ENCODE measurements around the gene GFPT1. TPM values are rescaled to one million over a fixed set of nuclear protein-coding genes. Genes with fewer than 3 reads are reported as not detected.

GFPT1 gene
- total RNA-seq, 3 donors from 2014 or later (not counting 1 experiment from before 2014, with no cell fraction given): 13.9 to 16.4 (median 15.0) TPM

GRCh38 chr2:69279931-69280681, 106.9 kb downstream of the GFPT1 start:
- H3K36me3 Mint-ChIP-seq: no peaks in the 10 kb centered on the region
- ATAC-seq (no peak), DNase-seq (no peak)
- Histone ChIP-seq H3K4me3 (ENCODE audit: low read length) (no peak overlapping the region), H3K4me1 (ENCODE audit: control insufficient read depth, insufficient read depth, low read length) (no peaks in the 10 kb centered on the region), H3K27me3 (ENCODE audit: control insufficient read depth, insufficient read depth, low read length) (peaks cover 3% of the 10 kb centered on the region), H3K27ac (ENCODE audit: low read length) (no peak overlapping the region), H3K36me3 (ENCODE audit: control insufficient read depth, insufficient read depth, low read length) (no peaks in the 10 kb centered on the region), H3K9me3 (ENCODE audit: control insufficient read depth, insufficient read depth, low read length) (no peaks in the 10 kb centered on the region)
- no peak overlapping the region for H3K27ac Mint-ChIP-seq
- H3K9me3 Mint-ChIP-seq: no peaks in the 10 kb centered on the region
- H3K4me3 Mint-ChIP-seq: no peak overlapping the region
- intact Hi-C loops (cut with micrococcal nuclease): no loop called here
- 88% methylated on average over 9 of the region's 9 CpGs for WGBS (ENCODE audit: insufficient coverage)
- H3K4me1 Mint-ChIP-seq: no peaks in the 10 kb centered on the region
- H3K27me3 Mint-ChIP-seq (ENCODE audit: low read depth in 2 of 2): peaks cover 19 to 25% of the 10 kb centered on the region in 2 donors
- TF ChIP-seq CTCF (IDR thresholded peaks at IDR 0.05): no peak

GRCh38 chr2:69279211-69279610, 107.8 kb downstream of the GFPT1 start:
- Histone ChIP-seq H3K27me3 (ENCODE audit: control insufficient read depth, insufficient read depth, low read length) (peaks cover 3% of the 10 kb centered on the region), H3K9me3 (ENCODE audit: control insufficient read depth, insufficient read depth, low read length) (no peaks in the 10 kb centered on the region), H3K4me1 (ENCODE audit: control insufficient read depth, insufficient read depth, low read length) (no peaks in the 10 kb centered on the region), H3K36me3 (ENCODE audit: control insufficient read depth, insufficient read depth, low read length) (no peaks in the 10 kb centered on the region), H3K27ac (ENCODE audit: low read length) (no peak overlapping the region), H3K4me3 (ENCODE audit: low read length) (no peak overlapping the region)
- WGBS (ENCODE audit: insufficient coverage): no CpG with 5 or more reads among the region's 2 CpGs
- intact Hi-C loops (cut with micrococcal nuclease): no loop called here
- Mint-ChIP-seq H3K27me3 (ENCODE audit: low read depth in 2 of 2) (peaks cover 27% of the 10 kb centered on the region in 2 donors), H3K27ac (no peak overlapping the region), H3K4me3 (no peak overlapping the region), H3K4me1 (no peaks in the 10 kb centered on the region), H3K36me3 (no peaks in the 10 kb centered on the region), H3K9me3 (no peaks in the 10 kb centered on the region)
- no peak for TF ChIP-seq CTCF (IDR thresholded peaks at IDR 0.05)
- DNase-seq (no peak), ATAC-seq (no peak)

- Histone ChIP-seq H3K36me3 (ENCODE audit: control insufficient read depth, insufficient read depth, low read length) (no peaks in the 10 kb centered on the region), H3K27ac (ENCODE audit: low read length) (no peak overlapping the region), H3K4me1 (ENCODE audit: control insufficient read depth, insufficient read depth, low read length) (no peaks in the 10 kb centered on the region), H3K9me3 (ENCODE audit: control insufficient read depth, insufficient read depth, low read length) (no peaks in the 10 kb centered on the region), H3K27me3 (ENCODE audit: control insufficient read depth, insufficient read depth, low read length) (peaks cover 3% of the 10 kb centered on the region), H3K4me3 (ENCODE audit: low read length) (no peak overlapping the region)
- Mint-ChIP-seq H3K27ac (no peak overlapping the region), H3K27me3 (ENCODE audit: low read depth in 2 of 2) (peaks cover 31 to 34% of the 10 kb centered on the region in 2 donors), H3K9me3 (no peaks in the 10 kb centered on the region), H3K4me1 (no peaks in the 10 kb centered on the region), H3K4me3 (no peak overlapping the region), H3K36me3 (no peaks in the 10 kb centered on the region)
- no peak for TF ChIP-seq CTCF (IDR thresholded peaks at IDR 0.05)
- ATAC-seq: no peak
- intact Hi-C loops (cut with micrococcal nuclease): no loop called here
- no peak for DNase-seq
- 87% methylated on average over 5 of the region's 5 CpGs for WGBS (ENCODE audit: insufficient coverage)
Measured at GRCh38 chr2:69278366-69278765, 108.7 kb downstream of the GFPT1 start.

- DNase-seq: no peak
- intact Hi-C loops (cut with micrococcal nuclease): no loop called here
- no peak for TF ChIP-seq CTCF (IDR thresholded peaks at IDR 0.05)
Measured at GRCh38 chr2:69275490-69275889, 111.5 kb downstream of the GFPT1 start.

More at GRCh38 chr2:69275490-69275889, 111.5 kb downstream of the GFPT1 start:
- H3K9me3 Mint-ChIP-seq: no peaks in the 10 kb centered on the region
- Histone ChIP-seq H3K27me3 (ENCODE audit: control insufficient read depth, insufficient read depth, low read length) (peaks cover 3% of the 10 kb centered on the region), H3K4me1 (ENCODE audit: control insufficient read depth, insufficient read depth, low read length) (no peaks in the 10 kb centered on the region), H3K9me3 (ENCODE audit: control insufficient read depth, insufficient read depth, low read length) (no peaks in the 10 kb centered on the region), H3K4me3 (ENCODE audit: low read length) (no peak overlapping the region), H3K36me3 (ENCODE audit: control insufficient read depth, insufficient read depth, low read length) (no peaks in the 10 kb centered on the region), H3K27ac (ENCODE audit: low read length) (no peak overlapping the region)
- H3K27ac Mint-ChIP-seq: no peak overlapping the region
- H3K27me3 Mint-ChIP-seq (ENCODE audit: low read depth in 2 of 2): peaks cover 37 to 39% of the 10 kb centered on the region in 2 donors
- ATAC-seq: no peak
- 88% methylated on average over 1 of the region's 1 CpG for WGBS (ENCODE audit: insufficient coverage)
- H3K4me1 Mint-ChIP-seq: no peaks in the 10 kb centered on the region
- H3K36me3 Mint-ChIP-seq: no peaks in the 10 kb centered on the region
- no peak overlapping the region for H3K4me3 Mint-ChIP-seq
